Gastroesophageal sphincter (tissue), 3 donors: ENCODE measurements around the gene PI3.

Experiments used
- POLR2AphosphoS5 ChIP-seq: sonication (generic); formaldehyde crosslinking; IDR thresholded peaks from one replicate; pipeline ENCODE4 v1.6.1; 2017; ENCODE audit warnings: antibody characterized with exemption
- TF ChIP-seq, protein P1 (sequence below), 4 experiments: fragments of 200-600 bp in 2 of 4; fragments of 450-650 bp in 2 of 4; sonication (generic) in 1 of 4; IDR thresholded peaks; one replicate each; pipeline ENCODE4 v1.5.1; 2017 to 2019; ENCODE audit warnings: antibody characterized with exemption in 4 of 4, mild to moderate bottlenecking in 2 of 4, moderate library complexity in 2 of 4

GRCh38 chr20:45193331-45193730, 18.6 kb downstream of the PI3 start:
- TF ChIP-seq, protein P1, sequence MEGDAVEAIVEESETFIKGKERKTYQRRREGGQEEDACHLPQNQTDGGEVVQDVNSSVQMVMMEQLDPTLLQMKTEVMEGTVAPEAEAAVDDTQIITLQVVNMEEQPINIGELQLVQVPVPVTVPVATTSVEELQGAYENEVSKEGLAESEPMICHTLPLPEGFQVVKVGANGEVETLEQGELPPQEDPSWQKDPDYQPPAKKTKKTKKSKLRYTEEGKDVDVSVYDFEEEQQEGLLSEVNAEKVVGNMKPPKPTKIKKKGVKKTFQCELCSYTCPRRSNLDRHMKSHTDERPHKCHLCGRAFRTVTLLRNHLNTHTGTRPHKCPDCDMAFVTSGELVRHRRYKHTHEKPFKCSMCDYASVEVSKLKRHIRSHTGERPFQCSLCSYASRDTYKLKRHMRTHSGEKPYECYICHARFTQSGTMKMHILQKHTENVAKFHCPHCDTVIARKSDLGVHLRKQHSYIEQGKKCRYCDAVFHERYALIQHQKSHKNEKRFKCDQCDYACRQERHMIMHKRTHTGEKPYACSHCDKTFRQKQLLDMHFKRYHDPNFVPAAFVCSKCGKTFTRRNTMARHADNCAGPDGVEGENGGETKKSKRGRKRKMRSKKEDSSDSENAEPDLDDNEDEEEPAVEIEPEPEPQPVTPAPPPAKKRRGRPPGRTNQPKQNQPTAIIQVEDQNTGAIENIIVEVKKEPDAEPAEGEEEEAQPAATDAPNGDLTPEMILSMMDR (IDR thresholded peaks at IDR 0.05) = no peak
- no peak for TF ChIP-seq POLR2AphosphoS5
